Transverse colon (tissue), 4 donors: Measurements from ENCODE around the gene PSMC2. TPM values are rescaled to one million over a fixed set of nuclear protein-coding genes. Genes with fewer than 3 reads are reported as not detected.
A peak's percentile ranks its signal among the peaks of the same experiment; 100 is the strongest.

Experiments used
- DNase-seq: peaks from one replicate; pipeline ENCODE4 v3.0.0-alpha.2; 2019
- H3K27ac ChIP-seq, 4 donors: fragments of 200-600 bp; sonication (generic); 2 replicates each; pipeline ENCODE4 v1.5.1; 2016 to 2018; ENCODE audit warnings: inconsistent platforms in 4 of 4
- H3K27me3 ChIP-seq: fragments of 200-600 bp; sonication (generic); 2 replicates; pipeline ENCODE4 v1.5.1; 2017; ENCODE audit warnings: inconsistent platforms
- H3K36me3 ChIP-seq, 4 donors: fragments of 200-600 bp; sonication (generic); 2 replicates each; pipeline ENCODE4 v1.5.1; 2017 to 2019; ENCODE audit warnings: inconsistent platforms in 4 of 4
- H3K4me1 ChIP-seq, 4 donors: fragments of 200-600 bp; sonication (generic); 2 replicates each; pipeline ENCODE4 v1.5.1; 2017 to 2020; ENCODE audit warnings: inconsistent platforms in 4 of 4
- H3K4me3 ChIP-seq, 4 donors: fragments of 200-600 bp; sonication (generic); 1 replicate in 1 of 4; 2 replicates in 3 of 4; pipeline versions ENCODE4 v1.5.1 to v1.6.1; 2017 to 2019; ENCODE audit warnings: inconsistent platforms in 4 of 4
- H3K9me3 ChIP-seq, 2 donors: fragments of 200-600 bp; sonication (generic); 2 replicates each; pipeline ENCODE4 v1.5.1; 2017 to 2019; ENCODE audit warnings: inconsistent platforms in 2 of 2
- EP300 ChIP-seq: sonication (generic); formaldehyde crosslinking; IDR thresholded peaks from one replicate; pipeline ENCODE4 v1.6.1; 2017; ENCODE audit warnings: antibody characterized with exemption, low read depth
- POLR2A ChIP-seq: fragments of 450-650 bp; IDR thresholded peaks from one replicate; pipeline ENCODE4 v1.6.1; 2016; ENCODE audit warnings: antibody characterized with exemption, mild to moderate bottlenecking, moderate library complexity
- POLR2AphosphoS5 ChIP-seq, 3 donors: sonication (generic); formaldehyde crosslinking; IDR thresholded peaks; one replicate each; pipeline ENCODE4 v1.6.1; 2016; ENCODE audit warnings: antibody characterized with exemption in 3 of 3
- WGBS, 2 donors: methylation state at CpG; one replicate each; pipeline ENCODE4 v1.1.5; 2018; ENCODE audit warnings: low coverage in 1 of 2; 5-methylcytosine and 5-hydroxymethylcytosine counted together
- in situ Hi-C, 4 donors: fragments of 200-750 bp; cut with MboI; loops; one replicate each; pipeline versions ENCODE4 v1.15.0 to v1.15.1; 2017; ENCODE audit warnings: low sequenced_read_pairs in 3 of 4, low pct_ligation_motif_present in 1 of 4, low pct_unique_long_range_greater_than_20kb in 1 of 4
- intact Hi-C: fragments of 100-400 bp; cut with DNase I; formaldehyde crosslinking; loops from one replicate; pipeline ENCODE4 v1.15.1; 2023; ENCODE audit warnings: low total_unique reads
- total RNA-seq, 4 donors: library from RNA; depleted of rRNA; stranded (reverse); fragments of >200 nt; gene quantifications; one replicate each; pipeline ENCODE4 v1.1.0, GENCODE V29; 2016
- TF ChIP-seq, protein P1 (sequence below), 5 experiments: fragments of 200-600 bp in 3 of 5; fragments of 450-650 bp in 2 of 5; sonication (generic) in 3 of 5; IDR thresholded peaks; 1 replicate in 2 of 5; 2 replicates in 3 of 5; pipeline ENCODE4 v1.5.1; 2016 to 2017; ENCODE audit warnings: antibody characterized with exemption in 5 of 5, inconsistent platforms in 3 of 5, mild to moderate bottlenecking in 2 of 5, moderate library complexity in 1 of 5

The PSMC2 gene
- total RNA-seq, 4 donors from 2014 or later: 5.2 to 88.6 (median 55.7) TPM

DNA sequence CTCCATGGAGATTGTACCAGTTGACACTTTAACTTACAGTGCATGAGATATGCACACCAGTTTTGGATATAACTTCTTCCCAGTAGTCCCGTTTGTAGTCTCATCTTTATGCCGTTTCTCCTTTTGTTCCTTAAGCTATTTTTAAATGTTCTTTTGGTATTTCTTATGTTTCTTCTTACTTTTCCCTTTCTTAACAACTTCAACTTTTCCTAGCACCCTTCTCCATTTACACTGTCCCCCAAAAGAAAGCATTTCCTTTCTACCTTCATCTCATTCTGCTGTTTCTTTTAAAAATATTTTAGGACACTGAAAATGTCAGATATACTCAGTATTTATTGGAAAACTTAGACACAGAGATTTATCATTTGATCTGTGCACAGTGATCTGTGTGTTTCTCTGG lies 1.5 kb downstream of the PSMC2 start:
- H3K4me1 ChIP-seq: peaks cover 14 to 49% (median 21%) of the 10 kb centered on the region in 4 donors
- no peak for DNase-seq
- H3K36me3 ChIP-seq: no peaks in the 10 kb centered on the region
- no peak overlapping the region for H3K27ac ChIP-seq
- H3K9me3 ChIP-seq: no peaks in the 10 kb centered on the region
- 32 to 51% methylated on average over 2 of the region's 2 CpGs for WGBS, 2 donors
- no peaks in the 10 kb centered on the region for H3K27me3 ChIP-seq
- intact Hi-C loops (no loop called here), in situ Hi-C loops (no loop called here)
- peak overlapping the region in 2 of 4 donors; percentile 70 to 95 for H3K4me3 ChIP-seq
- no peak for TF ChIP-seq POLR2A
- TF ChIP-seq EP300: no peak
- no peak for TF ChIP-seq POLR2AphosphoS5 (IDR thresholded peaks at IDR 0.05)
- TF ChIP-seq, protein P1, sequence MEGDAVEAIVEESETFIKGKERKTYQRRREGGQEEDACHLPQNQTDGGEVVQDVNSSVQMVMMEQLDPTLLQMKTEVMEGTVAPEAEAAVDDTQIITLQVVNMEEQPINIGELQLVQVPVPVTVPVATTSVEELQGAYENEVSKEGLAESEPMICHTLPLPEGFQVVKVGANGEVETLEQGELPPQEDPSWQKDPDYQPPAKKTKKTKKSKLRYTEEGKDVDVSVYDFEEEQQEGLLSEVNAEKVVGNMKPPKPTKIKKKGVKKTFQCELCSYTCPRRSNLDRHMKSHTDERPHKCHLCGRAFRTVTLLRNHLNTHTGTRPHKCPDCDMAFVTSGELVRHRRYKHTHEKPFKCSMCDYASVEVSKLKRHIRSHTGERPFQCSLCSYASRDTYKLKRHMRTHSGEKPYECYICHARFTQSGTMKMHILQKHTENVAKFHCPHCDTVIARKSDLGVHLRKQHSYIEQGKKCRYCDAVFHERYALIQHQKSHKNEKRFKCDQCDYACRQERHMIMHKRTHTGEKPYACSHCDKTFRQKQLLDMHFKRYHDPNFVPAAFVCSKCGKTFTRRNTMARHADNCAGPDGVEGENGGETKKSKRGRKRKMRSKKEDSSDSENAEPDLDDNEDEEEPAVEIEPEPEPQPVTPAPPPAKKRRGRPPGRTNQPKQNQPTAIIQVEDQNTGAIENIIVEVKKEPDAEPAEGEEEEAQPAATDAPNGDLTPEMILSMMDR (IDR thresholded peaks at IDR 0.05): no peak

DNA sequence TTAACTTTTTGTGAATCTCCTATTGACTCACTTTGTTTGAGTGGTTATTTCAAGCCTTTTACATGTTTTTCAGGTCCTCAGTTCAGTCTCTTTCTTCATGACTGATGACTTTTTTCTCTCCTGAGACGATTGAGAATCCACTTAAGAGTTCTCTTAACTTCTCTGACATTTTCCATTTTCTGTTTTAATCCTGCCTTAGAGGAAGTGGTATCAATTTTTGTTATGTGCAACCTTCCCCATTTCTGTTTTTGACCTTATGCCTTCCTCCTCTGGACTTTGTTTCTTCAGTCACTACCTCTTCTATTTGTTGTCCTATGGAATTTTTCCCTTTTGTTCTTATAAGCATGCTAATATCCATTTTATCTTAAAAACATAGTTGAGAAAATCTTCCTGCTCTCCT lies 2.4 kb downstream of the PSMC2 start:
- no peak for DNase-seq
- H3K9me3 ChIP-seq: no peaks in the 10 kb centered on the region
- no peak overlapping the region for H3K4me3 ChIP-seq
- peaks cover 0 to 4% (median 2%) of the 10 kb centered on the region in 4 donors for H3K36me3 ChIP-seq
- H3K27me3 ChIP-seq: no peaks in the 10 kb centered on the region
- H3K4me1 ChIP-seq: peaks cover 14 to 49% (median 20%) of the 10 kb centered on the region in 4 donors
- TF ChIP-seq, protein P1 (IDR thresholded peaks at IDR 0.05): no peak
- TF ChIP-seq POLR2A (no peak), POLR2AphosphoS5 (IDR thresholded peaks at IDR 0.05) (no peak)
- WGBS, 2 donors: 53 to 79% methylated on average over 1 of the region's 1 CpG
- intact Hi-C loops: no loop called here
- in situ Hi-C loops: no loop called here
- no peak overlapping the region for H3K27ac ChIP-seq

DNA sequence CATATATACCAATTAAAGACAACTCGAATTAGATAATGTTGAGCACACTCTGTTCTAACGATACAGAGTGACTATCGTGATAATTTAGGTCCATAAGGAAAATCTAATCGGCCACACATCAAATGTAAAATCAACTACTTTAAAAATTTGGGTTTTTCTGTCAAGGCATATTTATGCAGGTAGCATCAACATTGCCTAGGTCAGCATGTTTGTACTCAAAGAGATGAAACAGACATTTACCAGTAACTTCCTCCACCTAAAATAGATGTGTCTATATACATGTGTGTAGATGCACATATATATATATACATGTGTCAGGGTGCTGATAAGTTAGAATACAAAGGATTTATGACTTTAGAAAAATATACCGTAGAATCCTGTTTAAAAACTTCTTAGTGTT lies 22.0 kb downstream of the PSMC2 start:
- H3K4me1 ChIP-seq: no peaks in the 10 kb centered on the region
- DNase-seq: no peak
- H3K27me3 ChIP-seq: no peaks in the 10 kb centered on the region
- H3K9me3 ChIP-seq: no peaks in the 10 kb centered on the region
- WGBS, 2 donors: 84 to 94% methylated on average over 4 to 5 of the region's 5 CpGs
- H3K36me3 ChIP-seq: peaks cover 0 to 51% (median 24%) of the 10 kb centered on the region in 4 donors
- in situ Hi-C loops (no loop called here), intact Hi-C loops (no loop called here)
- no peak overlapping the region for H3K4me3 ChIP-seq
- TF ChIP-seq POLR2AphosphoS5 (IDR thresholded peaks at IDR 0.05): no peak
- TF ChIP-seq EP300: no peak
- TF ChIP-seq POLR2A: no peak
- TF ChIP-seq, protein P1 (IDR thresholded peaks at IDR 0.05): no peak
- H3K27ac ChIP-seq: no peak overlapping the region

DNA sequence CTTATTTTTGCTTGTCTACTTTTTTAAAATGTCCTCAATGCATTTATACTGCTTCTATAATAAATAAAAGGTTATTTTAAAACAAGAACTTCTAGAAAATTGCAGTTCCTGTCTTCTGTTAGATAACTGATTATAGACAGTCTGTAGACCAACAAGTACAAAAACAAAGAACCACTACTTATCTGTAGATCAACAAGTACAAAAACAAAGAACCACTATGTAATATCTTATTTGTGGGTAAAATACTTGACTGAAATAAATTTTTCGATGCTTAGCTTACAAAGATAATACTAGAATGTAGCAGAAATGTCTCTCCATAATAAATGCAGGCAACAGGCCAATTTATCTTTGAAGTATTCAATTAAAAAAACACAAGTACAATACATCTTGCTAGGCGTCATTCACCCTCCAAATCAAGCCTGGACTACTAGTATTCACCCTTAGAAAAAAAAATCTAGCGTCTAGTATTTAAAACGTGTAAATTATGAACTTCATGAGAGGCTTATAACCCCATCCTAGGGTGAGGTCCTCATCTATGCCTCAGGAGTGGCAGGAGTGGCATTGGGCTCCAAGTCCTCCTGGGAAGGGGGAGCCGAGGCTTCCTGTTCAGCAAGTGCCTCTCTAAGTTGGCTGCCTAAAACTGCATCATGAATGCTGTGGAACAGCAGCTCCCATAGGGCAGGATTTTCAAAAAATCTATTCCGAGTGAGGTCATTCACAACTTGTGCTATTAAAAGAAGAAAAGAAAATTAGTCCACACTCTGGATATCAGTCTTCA lies 26.6 kb downstream of the PSMC2 start:
- TF ChIP-seq POLR2A (no peak), EP300 (no peak), POLR2AphosphoS5 (IDR thresholded peaks at IDR 0.05) (no peak)
- TF ChIP-seq, protein P1 (IDR thresholded peaks at IDR 0.05): no peak
- WGBS, 2 donors: 41 to 58% methylated on average over 6 of the region's 6 CpGs
- no peak overlapping the region for H3K4me3 ChIP-seq

More for the DNA sequence above, 26.6 kb downstream of the PSMC2 start:
- DNase-seq: no peak
- Histone ChIP-seq H3K27me3 (no peaks in the 10 kb centered on the region), H3K9me3 (no peaks in the 10 kb centered on the region), H3K36me3 (peaks cover 0 to 5% (median 2%) of the 10 kb centered on the region in 4 donors), H3K4me1 (no peaks in the 10 kb centered on the region), H3K27ac (no peak overlapping the region)
- intact Hi-C loops (no loop called here), in situ Hi-C loops (no loop called here)
